GM12892 (cell line): ENCODE results near the gene HIVEP3.

Source experiments
- POLR2A ChIP-seq: IDR thresholded peaks from 2 replicates; pipeline ENCODE4 v1.6.1; 2011; ENCODE audit warnings: low read depth, low read length, control low read depth
- POLR2AphosphoS5 ChIP-seq: IDR thresholded peaks from 2 replicates; pipeline ENCODE4 v1.6.1; 2011; ENCODE audit warnings: low read depth, low read length, control low read depth
- TAF1 ChIP-seq: IDR thresholded peaks from 2 replicates; pipeline ENCODE4 v1.6.1; 2011; ENCODE audit warnings: low read depth, mild to moderate bottlenecking, control low read depth, low read length, borderline replicate concordance

- TF ChIP-seq POLR2AphosphoS5 (no peak), POLR2A (no peak), TAF1 (no peak)
These were observed 429.2 kb downstream of the HIVEP3 start for GRCh38 chr1:41489561-41489960.
